SU-DHL-6 (cell line): ENCODE measurements around the gene ERV3-1.

Experiments
- CTCF ChIP-seq: fragments of 200-600 bp; sonication (generic); IDR thresholded peaks from one replicate; pipeline ENCODE4 v1.5.1; 2017; ENCODE audit warnings: antibody characterized with exemption, mild to moderate bottlenecking, low read length, moderate library complexity; ENCODE audit not compliant: insufficient read depth, poor library complexity, severe bottlenecking
- EZH2phosphoT487 ChIP-seq: fragments of 200-600 bp; sonication (generic), shearing (Covaris generic); conservative IDR thresholded peaks from 2 replicates; pipeline ENCODE4 v1.6.1; 2018; ENCODE audit warnings: mild to moderate bottlenecking, antibody characterized with exemption, low read length, moderate library complexity, mixed read lengths

GRCh38 chr7:64946772-64947171 is 59.7 kb downstream of the ERV3-1 start:
- peak; percentile 72 for TF ChIP-seq CTCF
- no peak for TF ChIP-seq EZH2phosphoT487
